GM12891 (cell line): ENCODE results near the gene CD276.

Experiments used
- POLR2A ChIP-seq: IDR thresholded peaks from 2 replicates; pipeline ENCODE4 v1.6.1; 2011; ENCODE audit warnings: low read depth, low read length, control low read depth
- POLR2AphosphoS5 ChIP-seq: IDR thresholded peaks from 2 replicates; pipeline ENCODE4 v1.6.1; 2011; ENCODE audit warnings: low read depth, low read length, control low read depth
- POU2F2 ChIP-seq: IDR thresholded peaks from 2 replicates; pipeline ENCODE4 v1.6.1; 2011; ENCODE audit warnings: low read depth, mild to moderate bottlenecking, control low read depth, low read length, moderate library complexity
- TAF1 ChIP-seq: IDR thresholded peaks from 2 replicates; pipeline ENCODE4 v1.6.1; 2011; ENCODE audit warnings: low read depth, low read length, control low read depth

- TF ChIP-seq POLR2AphosphoS5 (no peak), TAF1 (no peak), POLR2A (no peak), POU2F2 (no peak)
Observed at GRCh38 chr15:73658645-73659044, 25.5 kb upstream of the CD276 start.
